Measurements from ENCODE around the gene TADA2A.

TADA2A gene

GRCh38 chr17:37466471-37466870 is 59.8 kb downstream of the TADA2A start:
- Histone ChIP-seq H3K4me2 (ENCODE audit: low read length) (no peak overlapping the region), H3K79me2 (ENCODE audit: low read length) (no peaks in the 10 kb centered on the region), H2AFZ (ENCODE audit: low read depth, low read length) (no peak overlapping the region), H3K4me3 (ENCODE audit: low read length) (no peak overlapping the region), H4K20me1 (ENCODE audit: insufficient read depth, low read length) (no peaks in the 10 kb centered on the region), H3K27ac (ENCODE audit: low read length) (no peak overlapping the region), H3K4me1 (ENCODE audit: low read length) (no peaks in the 10 kb centered on the region), H3K9me3 (ENCODE audit: insufficient read depth, low read length) (no peaks in the 10 kb centered on the region), H3K36me3 (replicated peaks; ENCODE audit: low read depth, low read length) (peaks cover 34% of the 10 kb centered on the region), H3K27me3 (ENCODE audit: low read depth, low read length) (no peaks in the 10 kb centered on the region), H3K9ac (ENCODE audit: low read length) (no peak overlapping the region)
- no peak for TF ChIP-seq CTCF (IDR thresholded peaks at IDR 0.05; ENCODE audit: low read depth, low read length)
- no peak for TF ChIP-seq EZH2phosphoT487 (IDR thresholded peaks at IDR 0.05; ENCODE audit: low read depth)

DNA sequence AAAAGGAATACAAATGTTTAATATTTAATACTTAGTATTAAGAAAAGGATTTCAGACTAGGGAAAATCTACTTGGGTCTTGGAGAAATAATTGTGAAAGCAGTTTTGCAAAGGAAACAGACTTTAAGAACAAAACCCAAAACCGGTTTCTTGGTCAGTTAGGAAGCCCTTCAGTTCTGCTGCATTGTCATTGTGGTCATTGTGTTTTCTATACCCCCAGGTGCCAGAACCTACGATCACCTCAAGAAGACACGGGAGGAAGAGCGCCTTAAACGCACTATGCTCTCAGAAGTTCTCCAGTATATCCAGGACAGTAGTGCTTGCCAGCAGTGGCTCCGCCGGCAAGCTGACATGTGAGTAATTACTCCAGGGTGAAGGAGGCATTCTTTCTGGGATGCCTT is 63.5 kb downstream of the TADA2A start:
- Histone ChIP-seq H4K20me1 (ENCODE audit: insufficient read depth, low read length) (no peaks in the 10 kb centered on the region), H2AFZ (ENCODE audit: low read depth, low read length) (no peak overlapping the region), H3K4me3 (ENCODE audit: low read length) (no peak overlapping the region), H3K27ac (ENCODE audit: low read length) (no peak overlapping the region), H3K36me3 (replicated peaks; ENCODE audit: low read depth, low read length) (peaks cover 47% of the 10 kb centered on the region), H3K9me3 (ENCODE audit: insufficient read depth, low read length) (no peaks in the 10 kb centered on the region), H3K9ac (ENCODE audit: low read length) (no peak overlapping the region), H3K4me2 (ENCODE audit: low read length) (no peak overlapping the region), H3K27me3 (ENCODE audit: low read depth, low read length) (no peaks in the 10 kb centered on the region), H3K79me2 (ENCODE audit: low read length) (no peaks in the 10 kb centered on the region), H3K4me1 (ENCODE audit: low read length) (no peaks in the 10 kb centered on the region)
- no peak for TF ChIP-seq EZH2phosphoT487 (IDR thresholded peaks at IDR 0.05; ENCODE audit: low read depth)
- TF ChIP-seq CTCF (IDR thresholded peaks at IDR 0.05; ENCODE audit: low read depth, low read length) = no peak

- Histone ChIP-seq H3K27me3 (ENCODE audit: low read depth, low read length) (no peaks in the 10 kb centered on the region), H2AFZ (ENCODE audit: low read depth, low read length) (no peak overlapping the region), H4K20me1 (ENCODE audit: insufficient read depth, low read length) (no peaks in the 10 kb centered on the region), H3K4me2 (ENCODE audit: low read length) (no peak overlapping the region), H3K27ac (ENCODE audit: low read length) (no peak overlapping the region), H3K9me3 (ENCODE audit: insufficient read depth, low read length) (no peaks in the 10 kb centered on the region), H3K4me1 (ENCODE audit: low read length) (no peaks in the 10 kb centered on the region), H3K36me3 (replicated peaks; ENCODE audit: low read depth, low read length) (peaks cover 44% of the 10 kb centered on the region), H3K9ac (ENCODE audit: low read length) (no peak overlapping the region), H3K79me2 (ENCODE audit: low read length) (no peaks in the 10 kb centered on the region), H3K4me3 (ENCODE audit: low read length) (no peak overlapping the region)
- TF ChIP-seq CTCF (IDR thresholded peaks at IDR 0.05; ENCODE audit: low read depth, low read length) (no peak), EZH2phosphoT487 (IDR thresholded peaks at IDR 0.05; ENCODE audit: low read depth) (no peak)
These were observed 69.2 kb downstream of the TADA2A start for GRCh38 chr17:37475731-37476420.

DNA sequence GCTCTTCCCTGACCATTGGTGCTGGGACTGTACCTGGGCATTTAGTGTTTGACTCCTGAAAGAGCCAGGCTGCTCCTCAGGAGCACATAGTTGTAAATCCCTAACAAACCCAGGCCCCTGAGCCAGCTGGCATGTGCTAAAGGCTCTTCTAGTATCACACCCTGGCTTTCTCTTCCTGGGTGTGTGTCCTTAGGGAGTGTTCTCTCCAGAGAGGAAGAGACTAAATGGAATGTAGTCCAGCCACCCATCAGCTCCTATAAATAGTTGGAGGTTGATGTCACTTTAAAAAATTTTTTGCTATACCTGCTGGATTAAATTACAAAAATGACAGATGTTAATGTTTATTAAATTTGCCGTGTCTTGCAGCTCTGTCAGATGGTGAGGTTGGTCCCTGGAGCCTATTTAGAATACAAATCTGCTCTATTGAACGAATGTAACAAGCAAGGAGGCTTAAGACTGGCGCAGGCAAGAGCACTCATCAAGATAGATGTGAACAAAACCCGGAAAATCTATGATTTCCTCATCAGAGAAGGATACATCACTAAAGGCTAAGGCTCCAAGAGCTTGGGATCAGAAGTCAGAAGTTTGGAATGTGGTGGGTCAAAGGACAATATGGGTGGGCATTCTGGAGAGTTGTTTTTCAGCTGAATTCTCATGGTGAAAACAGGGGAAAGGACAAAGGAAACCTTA is 69.9 kb downstream of the TADA2A start:
- no peaks in the 10 kb centered on the region for H3K27me3 ChIP-seq (ENCODE audit: low read depth, low read length)
- no peaks in the 10 kb centered on the region for H3K9me3 ChIP-seq (ENCODE audit: insufficient read depth, low read length)
- H3K4me3 ChIP-seq (ENCODE audit: low read length) = no peak overlapping the region
- no peaks in the 10 kb centered on the region for H3K79me2 ChIP-seq (ENCODE audit: low read length)
- no peaks in the 10 kb centered on the region for H3K4me1 ChIP-seq (ENCODE audit: low read length)
- H3K4me2 ChIP-seq (ENCODE audit: low read length) = no peak overlapping the region
- H3K36me3 ChIP-seq (replicated peaks; ENCODE audit: low read depth, low read length) = peaks cover 41% of the 10 kb centered on the region
- H3K9ac ChIP-seq (ENCODE audit: low read length) = no peak overlapping the region
- no peaks in the 10 kb centered on the region for H4K20me1 ChIP-seq (ENCODE audit: insufficient read depth, low read length)
- H2AFZ ChIP-seq (ENCODE audit: low read depth, low read length) = no peak overlapping the region
- TF ChIP-seq EZH2phosphoT487 (IDR thresholded peaks at IDR 0.05; ENCODE audit: low read depth) = no peak
- no peak for TF ChIP-seq CTCF (IDR thresholded peaks at IDR 0.05; ENCODE audit: low read depth, low read length)
- H3K27ac ChIP-seq (ENCODE audit: low read length) = no peak overlapping the region
